ENCODE measurements around the gene SETD3.

The SETD3 gene

DNA sequence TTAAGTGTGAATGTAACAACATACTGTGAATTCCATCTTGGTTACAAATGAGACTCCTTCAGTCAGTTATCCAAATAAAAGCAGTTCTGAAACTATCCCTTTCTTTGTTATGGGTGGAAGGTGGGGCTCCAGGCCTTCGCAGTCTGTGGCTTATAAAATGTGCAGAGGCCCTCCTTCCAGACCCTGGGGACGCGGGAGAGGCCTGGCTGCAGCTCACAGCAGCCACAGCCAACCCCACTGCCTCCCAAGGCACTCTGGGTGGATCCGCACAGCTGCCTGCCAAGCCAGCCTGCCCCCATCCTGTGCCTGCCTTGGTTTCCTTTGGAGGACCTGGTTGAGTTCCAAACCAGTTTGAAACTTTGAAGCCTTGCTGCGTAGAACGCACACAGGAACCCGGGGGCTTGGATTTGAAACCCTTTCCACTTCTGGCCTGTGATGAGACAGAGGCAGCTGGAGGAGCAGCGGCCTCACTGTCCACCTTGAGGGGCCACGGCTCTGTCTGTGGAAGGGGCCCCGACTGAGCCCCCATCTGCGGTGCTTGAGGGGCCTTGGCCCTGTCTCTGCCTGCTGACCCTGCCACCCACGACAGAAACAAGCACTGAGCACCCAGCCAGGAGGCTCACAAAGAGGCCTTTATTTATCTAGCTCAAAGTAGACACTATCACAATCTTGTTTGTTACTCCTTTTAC lies 30.9 kb upstream of the SETD3 start:
- TF ChIP-seq RAD21 (IDR thresholded peaks at IDR 0.05; ENCODE audit: low read depth) = no peak
- TF ChIP-seq ZBTB7A (IDR thresholded peaks at IDR 0.05; ENCODE audit: low read depth) = no peak
- TF ChIP-seq, protein P1, sequence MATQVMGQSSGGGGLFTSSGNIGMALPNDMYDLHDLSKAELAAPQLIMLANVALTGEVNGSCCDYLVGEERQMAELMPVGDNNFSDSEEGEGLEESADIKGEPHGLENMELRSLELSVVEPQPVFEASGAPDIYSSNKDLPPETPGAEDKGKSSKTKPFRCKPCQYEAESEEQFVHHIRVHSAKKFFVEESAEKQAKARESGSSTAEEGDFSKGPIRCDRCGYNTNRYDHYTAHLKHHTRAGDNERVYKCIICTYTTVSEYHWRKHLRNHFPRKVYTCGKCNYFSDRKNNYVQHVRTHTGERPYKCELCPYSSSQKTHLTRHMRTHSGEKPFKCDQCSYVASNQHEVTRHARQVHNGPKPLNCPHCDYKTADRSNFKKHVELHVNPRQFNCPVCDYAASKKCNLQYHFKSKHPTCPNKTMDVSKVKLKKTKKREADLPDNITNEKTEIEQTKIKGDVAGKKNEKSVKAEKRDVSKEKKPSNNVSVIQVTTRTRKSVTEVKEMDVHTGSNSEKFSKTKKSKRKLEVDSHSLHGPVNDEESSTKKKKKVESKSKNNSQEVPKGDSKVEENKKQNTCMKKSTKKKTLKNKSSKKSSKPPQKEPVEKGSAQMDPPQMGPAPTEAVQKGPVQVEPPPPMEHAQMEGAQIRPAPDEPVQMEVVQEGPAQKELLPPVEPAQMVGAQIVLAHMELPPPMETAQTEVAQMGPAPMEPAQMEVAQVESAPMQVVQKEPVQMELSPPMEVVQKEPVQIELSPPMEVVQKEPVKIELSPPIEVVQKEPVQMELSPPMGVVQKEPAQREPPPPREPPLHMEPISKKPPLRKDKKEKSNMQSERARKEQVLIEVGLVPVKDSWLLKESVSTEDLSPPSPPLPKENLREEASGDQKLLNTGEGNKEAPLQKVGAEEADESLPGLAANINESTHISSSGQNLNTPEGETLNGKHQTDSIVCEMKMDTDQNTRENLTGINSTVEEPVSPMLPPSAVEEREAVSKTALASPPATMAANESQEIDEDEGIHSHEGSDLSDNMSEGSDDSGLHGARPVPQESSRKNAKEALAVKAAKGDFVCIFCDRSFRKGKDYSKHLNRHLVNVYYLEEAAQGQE (IDR thresholded peaks at IDR 0.05; ENCODE audit: low read depth) = no peak
- TF ChIP-seq, protein P2, sequence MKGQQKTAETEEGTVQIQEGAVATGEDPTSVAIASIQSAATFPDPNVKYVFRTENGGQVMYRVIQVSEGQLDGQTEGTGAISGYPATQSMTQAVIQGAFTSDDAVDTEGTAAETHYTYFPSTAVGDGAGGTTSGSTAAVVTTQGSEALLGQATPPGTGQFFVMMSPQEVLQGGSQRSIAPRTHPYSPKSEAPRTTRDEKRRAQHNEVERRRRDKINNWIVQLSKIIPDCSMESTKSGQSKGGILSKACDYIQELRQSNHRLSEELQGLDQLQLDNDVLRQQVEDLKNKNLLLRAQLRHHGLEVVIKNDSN (IDR thresholded peaks at IDR 0.05) = no peak
- TF ChIP-seq CEBPB (IDR thresholded peaks at IDR 0.05) = no peak
- no peak for TF ChIP-seq TEAD4 (IDR thresholded peaks at IDR 0.05)
- TF ChIP-seq EGR1 (IDR thresholded peaks at IDR 0.05) = no peak
- TF ChIP-seq, protein P3, sequence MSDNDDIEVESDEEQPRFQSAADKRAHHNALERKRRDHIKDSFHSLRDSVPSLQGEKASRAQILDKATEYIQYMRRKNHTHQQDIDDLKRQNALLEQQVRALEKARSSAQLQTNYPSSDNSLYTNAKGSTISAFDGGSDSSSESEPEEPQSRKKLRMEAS (IDR thresholded peaks at IDR 0.05) = no peak
- TF ChIP-seq TAF1 (IDR thresholded peaks at IDR 0.05; ENCODE audit: low read depth) = no peak
- TF ChIP-seq NFIC (IDR thresholded peaks at IDR 0.05) = no peak
- no peak for TF ChIP-seq CREB1 (IDR thresholded peaks at IDR 0.05; ENCODE audit: low read depth)
- no peak for TF ChIP-seq EP300 (IDR thresholded peaks at IDR 0.05; ENCODE audit: borderline replicate concordance)
- TF ChIP-seq TCF12 (IDR thresholded peaks at IDR 0.05; ENCODE audit: low read depth) = no peak
- TF ChIP-seq YY1 (IDR thresholded peaks at IDR 0.05; ENCODE audit: low read depth) = no peak
- no peak for TF ChIP-seq FOXM1 (IDR thresholded peaks at IDR 0.05; ENCODE audit: borderline replicate concordance, low read depth)

DNA sequence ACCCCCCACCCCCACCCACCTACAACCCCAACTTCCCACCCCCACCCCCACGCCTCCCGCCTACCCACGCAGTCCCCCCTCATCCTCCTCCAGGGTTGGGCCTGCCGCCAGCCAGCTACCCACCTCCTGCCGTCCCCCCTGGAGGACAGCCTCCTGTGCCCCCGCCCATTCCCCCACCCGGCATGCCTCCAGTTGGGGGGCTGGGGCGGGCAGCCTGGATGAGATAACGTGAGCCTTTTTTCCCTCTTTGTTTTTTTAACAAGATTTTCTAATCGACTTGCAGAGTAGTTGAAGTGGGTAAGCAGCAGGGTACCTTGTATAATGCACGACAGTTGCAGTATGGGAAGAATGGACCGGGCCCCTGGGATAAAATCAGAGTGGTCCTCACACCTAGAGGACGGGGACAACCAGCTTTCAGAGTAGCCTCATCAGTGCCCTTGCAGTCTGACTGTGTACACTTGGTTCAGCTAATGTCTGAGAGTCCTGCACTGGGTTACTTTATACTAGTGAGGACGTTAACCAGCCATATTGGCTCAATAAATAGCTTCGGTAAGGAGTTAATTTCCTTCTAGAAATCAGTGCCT lies 30.0 kb upstream of the SETD3 start:
- TF ChIP-seq TEAD4 (IDR thresholded peaks at IDR 0.05) (no peak), TAF1 (IDR thresholded peaks at IDR 0.05; ENCODE audit: low read depth) (no peak), EP300 (IDR thresholded peaks at IDR 0.05; ENCODE audit: borderline replicate concordance) (no peak), EGR1 (IDR thresholded peaks at IDR 0.05) (no peak), FOXM1 (IDR thresholded peaks at IDR 0.05; ENCODE audit: borderline replicate concordance, low read depth) (no peak), NFIC (IDR thresholded peaks at IDR 0.05) (no peak), CEBPB (IDR thresholded peaks at IDR 0.05) (no peak)
- TF ChIP-seq, protein P1 (IDR thresholded peaks at IDR 0.05; ENCODE audit: low read depth) = no peak
- TF ChIP-seq, protein P3 (IDR thresholded peaks at IDR 0.05) = no peak
- TF ChIP-seq, protein P2 (IDR thresholded peaks at IDR 0.05) = no peak

DNA sequence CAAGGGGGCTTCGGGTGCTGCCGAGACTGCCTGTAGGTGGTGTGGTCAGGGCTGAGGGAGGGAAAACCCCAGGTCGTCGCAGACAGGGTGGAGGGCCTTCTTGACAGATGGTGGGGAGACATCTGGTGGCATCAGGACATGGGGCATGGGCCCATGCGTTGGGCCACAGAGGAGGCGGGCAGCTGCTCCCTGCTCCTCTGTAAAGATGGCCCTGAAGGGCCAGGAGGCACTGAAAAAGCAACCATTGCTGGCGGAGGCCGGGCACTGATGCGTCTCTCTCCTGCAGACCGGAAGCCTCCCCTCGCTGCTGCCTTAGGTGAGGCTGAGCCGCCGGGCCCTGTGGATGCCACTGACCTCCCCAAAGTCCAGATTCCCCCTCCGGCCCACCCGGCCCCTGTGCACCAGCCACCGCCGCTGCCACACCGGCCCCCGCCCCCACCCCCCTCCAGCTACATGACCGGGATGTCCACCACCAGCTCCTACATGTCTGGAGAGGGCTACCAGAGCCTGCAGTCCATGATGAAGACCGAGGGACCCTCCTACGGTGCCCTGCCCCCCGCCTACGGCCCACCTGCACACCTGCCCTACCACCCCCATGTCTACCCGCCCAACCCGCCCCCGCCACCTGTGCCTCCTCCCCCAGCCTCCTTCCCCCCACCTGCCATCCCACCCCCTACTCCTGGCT lies 29.4 kb upstream of the SETD3 start:
- TF ChIP-seq, protein P3 (IDR thresholded peaks at IDR 0.05) = no peak
- TF ChIP-seq FOXM1 (IDR thresholded peaks at IDR 0.05; ENCODE audit: borderline replicate concordance, low read depth) (no peak), ZBTB7A (IDR thresholded peaks at IDR 0.05; ENCODE audit: low read depth) (no peak), NFIC (IDR thresholded peaks at IDR 0.05) (no peak), YY1 (IDR thresholded peaks at IDR 0.05; ENCODE audit: low read depth) (no peak), RAD21 (IDR thresholded peaks at IDR 0.05; ENCODE audit: low read depth) (no peak), TAF1 (IDR thresholded peaks at IDR 0.05; ENCODE audit: low read depth) (no peak), TEAD4 (IDR thresholded peaks at IDR 0.05) (no peak), EP300 (IDR thresholded peaks at IDR 0.05; ENCODE audit: borderline replicate concordance) (no peak)

DNA sequence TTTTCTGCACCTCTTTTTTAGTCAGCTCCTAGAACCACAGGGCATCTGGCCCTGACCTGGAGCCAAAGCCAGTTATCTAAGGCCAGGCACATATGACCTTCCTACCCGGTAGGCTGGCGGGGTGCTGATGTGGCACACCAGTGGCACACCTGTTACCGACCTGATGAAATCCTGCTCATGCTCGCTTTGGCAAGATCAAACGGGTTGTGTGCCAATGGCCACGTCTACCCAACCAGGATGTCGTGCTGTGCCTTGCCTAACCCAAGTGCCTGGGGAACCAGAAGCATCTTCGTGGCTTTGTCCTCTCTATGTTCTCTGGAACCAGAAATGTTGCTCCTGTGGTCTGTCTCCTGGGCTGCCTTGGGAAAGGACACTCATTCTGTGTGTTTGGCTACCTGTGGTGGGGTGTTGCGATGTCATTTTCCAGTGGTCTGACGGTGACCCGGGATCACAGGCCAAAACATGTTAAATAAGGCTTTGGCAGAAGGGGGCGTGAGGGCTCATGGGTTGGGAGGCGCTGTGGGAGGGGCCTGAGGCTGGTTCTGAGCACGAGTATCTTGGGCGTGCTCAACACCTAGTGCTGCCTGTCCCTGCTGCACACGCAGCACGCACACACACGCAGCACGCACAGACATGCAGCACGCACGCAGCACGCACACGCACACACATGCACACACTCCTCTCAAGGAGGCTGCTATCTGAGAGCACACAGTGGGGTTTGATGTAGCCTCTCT lies 28.4 kb upstream of the SETD3 start:
- no peak for TF ChIP-seq NFIC (IDR thresholded peaks at IDR 0.05)
- TF ChIP-seq CREB1 (IDR thresholded peaks at IDR 0.05; ENCODE audit: low read depth) = no peak
- TF ChIP-seq, protein P2 (IDR thresholded peaks at IDR 0.05) = no peak
- no peak for TF ChIP-seq TCF12 (IDR thresholded peaks at IDR 0.05; ENCODE audit: low read depth)
- no peak for TF ChIP-seq RAD21 (IDR thresholded peaks at IDR 0.05; ENCODE audit: low read depth)
- no peak for TF ChIP-seq ZBTB7A (IDR thresholded peaks at IDR 0.05; ENCODE audit: low read depth)
- TF ChIP-seq, protein P3 (IDR thresholded peaks at IDR 0.05) = no peak
- no peak for TF ChIP-seq TEAD4 (IDR thresholded peaks at IDR 0.05)
- TF ChIP-seq, protein P1 (IDR thresholded peaks at IDR 0.05; ENCODE audit: low read depth) = no peak
- TF ChIP-seq EP300 (IDR thresholded peaks at IDR 0.05; ENCODE audit: borderline replicate concordance) = no peak
- TF ChIP-seq YY1 (IDR thresholded peaks at IDR 0.05; ENCODE audit: low read depth) = no peak

Measured in Ishikawa (cell line).